Skeletal muscle satellite cell (primary cell): Measurements from ENCODE around the gene PPM1E.
"Not testable (repeated sequence)": the region's sequence is repeated elsewhere in the genome, so short reads cannot be mapped to it uniquely, and the experiment has no call there.

Experiments used
- H3K27me3 ChIP-seq: 2 replicates; pipeline ENCODE4 v1.7.0; 2013; ENCODE audit warnings: low read length; ENCODE audit not compliant: control insufficient read depth, insufficient read depth
- H3K36me3 ChIP-seq: 2 replicates; pipeline ENCODE4 v1.7.0; 2013; ENCODE audit warnings: mild to moderate bottlenecking, control low read depth, low read length; ENCODE audit not compliant: insufficient read depth
- H3K4me1 ChIP-seq: 2 replicates; pipeline ENCODE4 v1.7.0; 2013; ENCODE audit warnings: low read length; ENCODE audit not compliant: control insufficient read depth, insufficient read depth
- H3K4me2 ChIP-seq: 2 replicates; pipeline ENCODE4 v1.7.0; 2013; ENCODE audit warnings: mild to moderate bottlenecking, low read length
- H3K4me3 ChIP-seq: 2 replicates; pipeline ENCODE4 v1.7.0; 2013; ENCODE audit warnings: low read length
- H3K9ac ChIP-seq: 2 replicates; pipeline ENCODE4 v1.7.0; 2013; ENCODE audit warnings: mild to moderate bottlenecking, low read depth, low read length, moderate library complexity
- H3K9me3 ChIP-seq: replicated peaks from 2 replicates; pipeline ENCODE4 v1.7.0; 2013; ENCODE audit warnings: mild to moderate bottlenecking, control low read depth, low read length

PPM1E gene

GRCh38 chr17:58811290-58811689 lies 55.6 kb downstream of the PPM1E start:
- H3K4me2 ChIP-seq = no peak overlapping the region
- peaks cover 6% of the 10 kb centered on the region for H3K27me3 ChIP-seq
- H3K4me3 ChIP-seq = no peak overlapping the region
- no peaks in the 10 kb centered on the region for H3K9me3 ChIP-seq
- H3K9ac ChIP-seq = no peak overlapping the region
- no peaks in the 10 kb centered on the region for H3K4me1 ChIP-seq
- no peaks in the 10 kb centered on the region for H3K36me3 ChIP-seq

GRCh38 chr17:58813712-58814111 lies 58.1 kb downstream of the PPM1E start:
- Histone ChIP-seq H3K36me3 (no peaks in the 10 kb centered on the region), H3K4me3 (no peak overlapping the region), H3K4me2 (no peak overlapping the region), H3K9ac (no peak overlapping the region), H3K9me3 (no peaks in the 10 kb centered on the region), H3K27me3 (no peaks in the 10 kb centered on the region), H3K4me1 (no peaks in the 10 kb centered on the region)

GRCh38 chr17:58818654-58819053 lies 63.0 kb downstream of the PPM1E start:
- no peaks in the 10 kb centered on the region for H3K4me1 ChIP-seq
- no peak overlapping the region for H3K9ac ChIP-seq
- H3K4me3 ChIP-seq = no peak overlapping the region
- no peaks in the 10 kb centered on the region for H3K27me3 ChIP-seq
- H3K9me3 ChIP-seq = no peaks in the 10 kb centered on the region
- no peak overlapping the region for H3K4me2 ChIP-seq
- H3K36me3 ChIP-seq = no peaks in the 10 kb centered on the region

- no peak overlapping the region for H3K4me2 ChIP-seq
- H3K9me3 ChIP-seq = no peaks in the 10 kb centered on the region
- H3K36me3 ChIP-seq = no peaks in the 10 kb centered on the region
- H3K9ac ChIP-seq = no peak overlapping the region
- no peaks in the 10 kb centered on the region for H3K4me1 ChIP-seq
- no peaks in the 10 kb centered on the region for H3K27me3 ChIP-seq
- no peak overlapping the region for H3K4me3 ChIP-seq
Observed at GRCh38 chr17:58822148-58823050, 66.7 kb downstream of the PPM1E start.

GRCh38 chr17:58823051-58823525 lies 67.4 kb downstream of the PPM1E start:
- no peak overlapping the region for H3K4me2 ChIP-seq
- H3K9me3 ChIP-seq = no peaks in the 10 kb centered on the region
- H3K9ac ChIP-seq = no peak overlapping the region
- no peaks in the 10 kb centered on the region for H3K4me1 ChIP-seq
- no peaks in the 10 kb centered on the region for H3K36me3 ChIP-seq
- H3K4me3 ChIP-seq = no peak overlapping the region
- no peaks in the 10 kb centered on the region for H3K27me3 ChIP-seq

GRCh38 chr17:58829172-58829637 lies 73.6 kb downstream of the PPM1E start:
- Histone ChIP-seq H3K9me3 (no peaks in the 10 kb centered on the region), H3K27me3 (peaks cover 7% of the 10 kb centered on the region), H3K4me2 (no peak overlapping the region), H3K9ac (no peak overlapping the region), H3K4me3 (no peak overlapping the region), H3K4me1 (no peaks in the 10 kb centered on the region), H3K36me3 (no peaks in the 10 kb centered on the region)

GRCh38 chr17:58831780-58832179 lies 76.1 kb downstream of the PPM1E start:
- Histone ChIP-seq H3K4me3 (no peak overlapping the region), H3K9ac (no peak overlapping the region), H3K36me3 (no peaks in the 10 kb centered on the region), H3K4me1 (no peaks in the 10 kb centered on the region), H3K27me3 (peaks cover 7% of the 10 kb centered on the region), H3K9me3 (no peaks in the 10 kb centered on the region), H3K4me2 (no peak overlapping the region)

GRCh38 chr17:58832514-58832913 lies 76.9 kb downstream of the PPM1E start:
- no peak overlapping the region for H3K4me3 ChIP-seq
- H3K9me3 ChIP-seq = no peaks in the 10 kb centered on the region
- no peaks in the 10 kb centered on the region for H3K4me1 ChIP-seq
- H3K9ac ChIP-seq = no peak overlapping the region
- H3K36me3 ChIP-seq = no peaks in the 10 kb centered on the region
- H3K4me2 ChIP-seq = no peak overlapping the region
- peaks cover 7% of the 10 kb centered on the region for H3K27me3 ChIP-seq

GRCh38 chr17:58837699-58838098 lies 82.0 kb downstream of the PPM1E start:
- no peak overlapping the region for H3K9ac ChIP-seq
- no peak overlapping the region for H3K4me3 ChIP-seq
- no peaks in the 10 kb centered on the region for H3K9me3 ChIP-seq
- no peaks in the 10 kb centered on the region for H3K36me3 ChIP-seq
- H3K4me1 ChIP-seq = no peaks in the 10 kb centered on the region
- peaks cover 10% of the 10 kb centered on the region for H3K27me3 ChIP-seq
- no peak overlapping the region for H3K4me2 ChIP-seq

- Histone ChIP-seq H3K36me3 (no peaks in the 10 kb centered on the region), H3K4me2 (no peak overlapping the region), H3K4me3 (no peak overlapping the region), H3K27me3 (peaks cover 4% of the 10 kb centered on the region), H3K9me3 (no peaks in the 10 kb centered on the region), H3K9ac (no peak overlapping the region), H3K4me1 (no peaks in the 10 kb centered on the region)
Observed at GRCh38 chr17:58840820-58841612, 85.4 kb downstream of the PPM1E start.

GRCh38 chr17:58846413-58846812 lies 90.8 kb downstream of the PPM1E start:
- not testable (repeated sequence) for H3K4me3 ChIP-seq, H3K36me3 ChIP-seq, H3K9ac ChIP-seq

More at GRCh38 chr17:58846413-58846812, 90.8 kb downstream of the PPM1E start:
- H3K27me3 ChIP-seq, H3K9me3 ChIP-seq, H3K4me2 ChIP-seq, H3K4me1 ChIP-seq: not testable (repeated sequence)
